ENCODE data around the gene SNN.

The SNN gene

DNA sequence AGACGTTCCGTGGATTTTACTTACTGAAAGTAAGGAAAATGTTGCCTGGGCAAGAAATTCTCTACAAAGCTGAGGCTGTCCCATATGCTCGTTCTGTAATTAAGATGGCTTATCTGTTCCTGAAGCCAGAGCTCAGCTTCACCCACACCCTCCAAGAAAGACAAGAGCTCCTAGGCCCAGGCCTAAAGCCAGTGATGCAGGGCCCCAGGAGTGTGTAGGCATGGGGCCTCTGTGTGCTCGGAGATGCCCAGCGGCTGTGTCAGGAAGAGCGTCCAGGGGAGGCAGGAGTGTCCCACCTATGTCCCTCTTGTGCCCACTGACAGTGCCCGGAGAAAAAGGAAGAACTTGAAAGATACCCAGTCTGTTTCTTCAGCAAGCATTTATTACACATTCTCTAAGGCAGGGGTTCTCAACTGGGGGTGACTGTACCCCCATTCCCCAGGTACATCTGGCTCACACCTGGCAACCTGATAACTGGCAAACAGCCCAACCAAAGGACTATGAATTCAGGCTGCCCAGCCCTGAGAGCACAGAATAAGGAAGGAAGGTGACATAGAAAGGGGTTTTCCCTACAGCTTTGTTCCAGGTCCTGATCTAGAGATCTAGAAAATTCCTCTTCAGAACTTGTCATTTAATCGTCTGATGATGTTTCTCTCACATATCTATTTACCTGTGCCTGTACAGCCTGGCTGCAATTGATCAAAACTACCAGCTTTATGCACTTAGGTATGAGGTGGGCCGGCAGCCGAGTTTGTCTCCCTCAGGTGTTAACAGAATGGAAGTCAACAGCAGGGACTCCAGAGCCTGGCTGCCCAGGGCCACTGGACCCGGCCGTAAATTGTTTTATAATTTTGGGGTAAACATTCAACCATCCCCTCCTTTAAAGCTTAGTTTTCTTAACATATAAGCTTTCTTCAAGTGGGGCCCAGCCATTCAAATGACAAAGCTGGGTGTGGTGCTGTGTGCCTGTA lies 12.0 kb downstream of the SNN start:
- no peak for DNase-seq (ENCODE audit: low read depth)

DNA sequence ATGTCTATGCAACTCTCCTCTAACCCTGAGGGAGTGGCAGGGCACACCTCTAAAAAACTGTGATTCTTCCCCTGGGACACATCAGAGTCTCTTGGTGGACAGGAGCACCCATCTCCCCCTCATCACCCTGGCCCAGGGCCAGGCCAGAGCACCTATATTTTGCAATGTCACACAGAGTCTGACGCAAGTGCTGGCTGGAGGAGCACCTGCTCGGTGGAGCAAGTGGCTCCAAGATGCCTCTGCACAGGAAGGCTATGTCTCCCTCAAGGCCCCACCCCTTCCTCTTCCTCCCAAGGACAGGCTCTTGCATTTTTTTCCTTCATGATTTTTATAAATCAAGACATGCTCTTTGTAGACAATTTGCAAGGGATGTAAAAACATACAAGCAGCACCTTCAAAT lies 13.3 kb downstream of the SNN start:
- DNase-seq (ENCODE audit: low read depth) = no peak

DNA sequence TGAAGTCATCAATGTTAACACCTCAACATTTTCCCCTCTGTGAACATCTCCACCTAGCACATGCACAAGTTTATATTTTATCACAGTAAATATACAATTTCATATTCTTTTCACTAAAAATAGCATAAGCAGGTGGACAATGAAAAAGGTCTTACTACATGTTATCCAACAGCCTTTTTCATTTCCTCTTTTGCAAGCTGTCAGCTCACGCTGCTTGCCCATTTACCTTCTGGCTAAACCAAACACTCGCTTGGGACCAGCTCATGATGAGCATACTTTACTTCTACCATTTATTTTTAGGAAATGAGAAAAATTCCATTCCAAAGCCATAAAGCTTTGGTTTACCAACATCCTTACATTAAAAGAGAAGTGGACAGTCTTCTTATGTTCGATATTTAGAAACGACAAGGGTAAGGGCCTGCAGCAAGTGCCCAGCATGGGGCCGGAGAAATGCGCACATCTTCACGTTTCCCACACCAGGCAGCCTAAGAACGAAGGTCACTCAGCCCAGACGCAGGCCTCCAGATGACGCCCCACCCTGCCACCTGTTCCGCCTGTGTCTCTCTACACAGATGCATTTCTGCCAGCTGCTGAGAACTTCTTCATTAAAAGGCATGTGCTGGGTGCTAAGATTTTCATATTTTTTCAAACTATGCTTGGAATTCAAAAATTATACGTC lies 13.9 kb downstream of the SNN start:
- DNase-seq (ENCODE audit: low read depth) = no peak

DNA sequence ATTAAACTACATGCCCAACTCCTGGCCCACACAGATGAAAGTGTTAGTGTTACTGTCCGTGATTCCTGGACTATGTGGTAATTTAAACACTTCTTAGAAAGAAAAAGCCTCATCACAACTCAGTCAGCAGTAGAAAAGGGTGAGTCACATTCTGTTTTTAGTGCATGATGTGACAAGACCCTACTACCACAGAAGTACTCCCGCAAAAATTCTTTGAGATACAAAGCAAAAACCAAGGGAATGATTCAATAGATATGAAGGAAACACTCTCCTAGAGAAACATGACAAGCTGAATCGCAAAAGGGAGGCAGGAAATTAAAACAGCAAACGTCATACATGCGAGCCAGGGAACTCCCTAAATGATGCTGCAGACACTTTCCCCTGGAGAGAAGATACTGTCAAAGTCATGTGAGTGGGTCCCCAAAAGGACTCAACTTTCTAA lies 14.4 kb downstream of the SNN start:
- no peak for DNase-seq (ENCODE audit: low read depth)

DNA sequence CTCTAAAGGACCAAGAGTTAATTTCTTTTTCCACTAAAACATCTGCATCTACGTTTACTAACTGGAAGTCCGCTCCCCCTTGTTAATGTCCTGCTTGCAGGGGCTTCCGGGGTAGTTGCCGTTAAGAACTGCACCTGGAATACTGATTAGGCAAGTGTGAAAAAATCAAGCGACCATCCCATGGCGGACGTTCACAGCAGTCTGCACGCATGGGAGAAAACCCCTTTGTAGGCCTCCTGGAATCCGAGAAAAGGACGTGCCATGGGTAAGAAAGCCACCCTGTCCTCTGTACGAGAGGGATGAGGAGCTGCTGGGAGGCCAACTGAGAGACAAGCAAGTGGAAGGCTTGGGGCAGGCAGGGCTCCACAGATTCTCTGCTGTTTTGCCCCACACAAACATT lies 14.9 kb downstream of the SNN start:
- DNase-seq (ENCODE audit: low read depth) = no peak

DNA sequence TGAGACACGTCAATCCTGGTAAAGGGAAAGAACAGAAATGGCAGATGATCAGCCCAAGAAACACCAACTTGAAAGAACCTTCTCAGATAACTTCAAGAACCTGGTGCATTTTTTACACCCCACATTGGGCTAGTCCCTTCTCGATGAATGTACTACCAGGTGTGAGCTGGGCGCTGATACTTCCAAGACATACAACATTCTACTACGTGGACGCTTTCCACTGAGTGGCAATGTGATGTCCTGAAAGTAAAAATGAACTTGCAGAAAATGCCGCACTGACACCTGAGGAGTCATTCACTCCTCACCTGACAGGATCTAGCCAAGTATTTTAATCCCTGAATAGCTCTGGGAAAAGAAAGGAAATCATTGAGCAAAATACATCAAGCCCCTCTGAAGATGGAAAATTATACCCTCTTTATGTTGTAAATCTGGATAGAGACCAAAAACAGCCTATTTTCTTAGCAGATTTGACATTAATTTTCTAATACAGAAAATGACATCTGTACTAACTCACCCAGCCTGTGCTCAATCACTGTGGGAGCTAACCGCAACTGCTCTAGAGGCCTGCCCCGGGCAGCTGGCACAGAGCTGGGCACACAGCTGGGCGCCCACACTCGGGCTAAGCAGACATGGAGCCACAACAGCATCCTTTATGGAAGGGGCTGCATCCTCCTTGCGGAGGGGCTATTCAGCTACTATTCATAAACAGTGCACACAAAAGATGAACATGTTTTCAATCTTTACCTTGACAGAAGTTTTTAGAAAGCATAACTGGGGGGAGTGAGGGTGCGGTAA lies 16.2 kb downstream of the SNN start:
- no peak for DNase-seq (ENCODE audit: low read depth)

DNA sequence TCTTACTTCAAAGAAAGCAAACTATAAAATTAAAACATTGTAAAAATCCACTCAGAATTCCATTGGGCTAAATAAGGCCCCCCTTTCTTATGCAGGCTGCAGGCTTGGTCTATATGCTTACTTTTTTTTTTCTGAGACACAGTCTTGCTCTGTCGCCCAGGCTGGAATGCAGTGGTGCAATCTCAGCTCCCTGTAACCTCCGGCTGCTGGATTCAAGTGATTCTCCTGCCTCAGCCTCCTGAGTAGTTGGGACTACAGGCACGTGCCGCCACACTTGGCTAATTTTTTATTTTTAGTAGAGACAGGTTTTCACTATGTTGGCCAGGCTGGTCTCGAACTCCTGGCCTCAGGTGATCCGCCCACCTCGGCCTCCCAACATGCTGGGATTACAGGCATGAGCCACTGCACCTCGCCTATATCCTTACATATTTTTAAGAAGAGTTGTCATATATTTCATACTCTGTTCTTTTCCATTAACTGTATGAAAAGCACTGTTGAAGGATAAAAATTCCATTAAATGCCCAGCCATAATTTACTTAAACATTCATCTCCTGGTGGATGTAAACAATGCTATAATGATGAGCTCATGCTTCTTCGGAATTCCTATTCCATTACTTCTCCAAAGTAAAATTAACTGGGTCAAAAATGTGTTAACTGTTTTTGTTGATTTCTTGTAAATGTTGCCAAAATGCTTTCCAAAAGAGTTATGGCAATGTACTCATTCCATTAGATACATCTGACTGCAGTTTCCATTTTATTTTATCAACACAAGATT lies 17.8 kb downstream of the SNN start:
- DNase-seq (ENCODE audit: low read depth) = no peak

DNA sequence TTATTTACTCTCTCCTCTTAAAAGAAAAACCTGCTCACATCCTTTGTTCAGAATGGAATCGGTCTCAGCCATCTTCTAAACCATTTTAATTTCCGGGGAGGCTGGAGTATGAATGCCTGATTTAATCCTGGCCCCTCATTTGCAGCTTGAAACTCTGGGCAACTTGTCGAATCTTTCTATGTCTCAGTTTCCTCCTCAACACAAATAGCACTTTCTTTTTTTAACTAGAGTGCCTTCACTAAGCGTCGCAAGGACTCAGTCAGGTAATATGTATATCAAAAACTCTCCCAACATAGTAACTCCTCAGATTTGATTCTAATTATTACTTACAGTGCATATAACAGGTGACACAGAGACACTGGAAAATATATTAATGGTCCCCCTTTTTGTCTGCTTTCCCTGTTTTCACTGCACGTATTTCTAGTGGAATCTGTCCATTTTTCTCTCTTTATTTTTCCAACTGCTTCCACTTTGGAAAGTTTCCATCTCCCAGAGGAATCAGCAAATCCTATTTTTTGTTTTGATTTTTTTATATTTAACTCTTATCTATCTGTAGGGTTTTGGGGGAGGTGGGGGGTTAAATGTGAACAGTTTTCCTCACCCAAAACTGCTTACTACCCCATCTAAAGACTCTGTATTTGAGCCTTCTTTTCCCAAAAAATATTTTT lies 18.6 kb downstream of the SNN start:
- no peak for DNase-seq (ENCODE audit: low read depth)

DNA sequence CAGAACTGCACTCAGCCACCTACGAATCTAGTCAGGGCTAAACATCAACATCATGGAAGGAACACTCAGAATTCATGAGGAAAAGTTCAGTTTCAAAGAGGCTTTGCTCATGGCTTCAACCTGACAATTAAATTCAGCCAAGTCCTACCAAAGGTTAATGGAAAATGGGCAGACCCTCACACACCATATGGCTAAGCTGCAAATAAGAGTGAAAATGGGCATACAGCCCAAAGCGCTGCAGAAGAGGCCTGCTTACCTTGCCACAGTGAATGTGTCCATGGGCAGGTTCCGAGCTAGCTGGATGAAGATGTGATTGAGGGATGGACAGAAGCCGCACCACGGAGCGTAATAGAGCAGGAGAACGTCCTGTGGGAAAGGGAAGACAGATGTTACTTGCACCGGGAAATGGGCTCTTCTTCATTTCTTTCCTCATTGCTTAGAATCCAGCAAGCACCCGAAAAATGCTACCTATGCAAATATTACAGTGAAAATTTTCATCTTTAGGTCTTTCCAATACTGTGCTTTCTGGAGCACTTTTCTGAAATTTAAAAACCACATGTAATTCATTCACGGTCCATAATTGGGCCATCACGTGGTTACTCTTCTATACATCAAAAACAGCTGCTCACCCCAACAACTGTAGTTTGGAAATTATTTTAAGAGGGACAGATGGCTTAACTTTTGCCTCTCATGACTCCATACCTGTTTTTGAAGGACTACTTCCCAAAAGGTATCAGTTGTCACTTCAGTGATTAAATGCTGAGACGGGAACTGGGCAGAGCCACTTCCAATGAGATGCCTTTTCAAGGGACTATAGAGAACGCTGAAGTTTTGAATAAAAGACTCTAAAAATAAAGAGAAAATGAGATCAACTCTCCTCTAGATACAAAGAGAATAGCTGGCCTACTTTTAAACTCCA lies 19.6 kb downstream of the SNN start:
- no peak for DNase-seq (ENCODE audit: low read depth)

DNA sequence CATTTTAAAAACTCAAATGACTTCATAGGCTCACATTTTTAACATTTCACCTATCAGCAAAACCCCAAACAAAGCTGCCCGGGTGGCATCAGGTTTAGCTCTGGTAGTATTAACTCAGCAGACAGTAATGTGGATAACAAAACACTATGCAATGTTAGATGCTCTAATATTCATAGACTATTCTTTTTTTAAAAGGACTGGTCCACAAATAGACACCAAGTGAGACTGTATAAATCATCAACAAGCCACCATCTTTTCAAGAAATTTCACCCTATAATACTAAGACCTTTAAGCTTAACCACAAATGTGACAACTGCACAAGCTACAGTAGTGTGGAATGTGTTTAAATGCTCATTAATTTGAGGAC lies 20.2 kb downstream of the SNN start:
- no peak for DNase-seq (ENCODE audit: low read depth)

DNA sequence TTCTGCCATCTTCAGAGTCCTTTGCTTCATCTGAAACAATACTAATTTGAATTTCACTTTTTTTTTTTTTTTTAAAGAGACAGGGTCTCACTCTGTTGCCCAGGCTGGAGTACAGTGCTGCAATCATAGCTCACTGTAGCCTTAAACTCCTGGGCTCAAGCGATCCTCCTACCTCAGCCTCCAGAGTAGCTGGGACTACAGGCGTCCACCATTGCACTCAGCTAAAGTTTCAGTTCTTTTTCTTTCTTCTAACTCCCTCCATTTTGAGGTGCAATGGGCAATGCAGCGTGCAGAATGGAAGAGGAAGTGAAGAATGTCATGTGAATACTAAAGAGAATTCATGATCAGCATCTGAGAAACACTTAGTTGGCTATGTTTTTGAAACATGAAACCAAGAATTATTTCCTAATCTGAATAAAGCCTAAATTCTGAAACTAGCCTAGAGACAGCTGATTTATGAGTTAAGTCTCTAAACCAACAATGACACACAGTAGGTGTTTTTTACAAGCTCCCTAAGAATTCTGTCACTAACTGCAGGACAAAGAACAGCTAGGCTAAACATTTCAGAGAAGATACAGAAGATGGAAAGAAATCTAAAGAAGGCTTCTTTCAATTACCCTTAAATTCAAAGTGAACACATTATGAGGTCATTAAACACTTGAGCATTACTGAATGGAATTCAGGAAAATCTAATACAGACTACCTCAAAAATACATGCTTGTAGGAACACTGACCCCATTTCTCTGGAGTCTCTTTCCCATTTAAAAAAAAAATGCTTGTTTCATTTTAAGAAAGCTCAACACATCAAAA lies 21.0 kb downstream of the SNN start:
- DNase-seq (ENCODE audit: low read depth) = no peak

DNA sequence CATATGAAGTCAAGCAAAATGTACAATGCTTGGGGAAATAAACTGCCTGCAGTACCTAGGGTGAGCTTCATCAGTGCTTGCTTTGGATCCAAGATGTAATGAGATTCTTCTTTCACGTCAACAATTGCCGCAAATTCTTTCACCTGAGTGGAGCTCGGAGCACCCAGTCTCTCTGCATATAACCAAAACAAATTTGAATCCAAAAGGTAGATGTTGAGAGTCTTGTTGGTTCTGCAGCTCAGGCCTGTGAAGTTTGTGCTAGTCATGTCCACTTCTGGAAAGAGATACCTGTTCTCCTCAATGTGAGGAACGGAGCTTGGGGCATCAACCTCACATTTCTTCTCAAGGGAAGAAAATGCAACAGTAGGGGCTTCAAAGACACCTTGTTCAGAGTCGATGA lies 23.0 kb downstream of the SNN start:
- DNase-seq (ENCODE audit: low read depth) = no peak

DNA sequence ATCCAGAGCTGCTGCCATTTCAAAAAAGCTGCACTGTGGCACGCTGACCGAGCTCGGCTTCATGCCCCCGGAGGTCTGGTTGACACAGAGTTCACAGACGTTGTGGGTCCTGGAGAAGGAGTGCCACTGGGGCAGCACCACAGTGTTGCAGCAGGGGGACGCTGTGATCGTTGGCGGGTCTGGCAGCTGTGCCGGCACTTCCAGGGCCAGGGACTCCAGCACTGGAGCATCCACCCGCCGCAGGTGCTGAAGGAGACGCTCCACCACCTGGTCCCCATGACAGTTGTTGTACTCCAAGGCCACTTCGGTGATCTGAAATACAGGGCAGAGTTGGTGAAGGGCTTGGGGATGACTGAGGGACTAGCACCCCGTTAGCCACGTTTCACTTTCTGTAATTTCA lies 23.5 kb downstream of the SNN start:
- DNase-seq (ENCODE audit: low read depth) = no peak

DNA sequence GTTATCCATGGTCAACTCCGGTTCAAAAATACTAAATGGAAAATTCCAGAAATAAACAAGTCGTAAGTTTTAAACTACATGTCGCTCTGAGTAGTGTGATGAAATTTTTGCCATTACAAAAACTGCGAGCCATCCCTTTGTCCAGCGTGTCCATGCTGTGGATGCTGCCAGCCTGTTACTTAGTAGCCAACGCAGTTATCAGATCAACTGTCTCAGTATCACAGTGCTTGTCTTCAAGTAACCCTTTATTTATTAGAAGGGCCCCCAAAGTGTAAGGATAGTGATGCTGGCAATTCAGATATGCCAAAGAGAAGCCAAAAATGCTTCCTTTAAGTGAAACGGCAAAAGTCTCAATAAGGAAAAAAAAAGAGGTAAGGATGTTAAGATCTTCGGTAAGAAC lies 23.9 kb downstream of the SNN start:
- no peak for DNase-seq (ENCODE audit: low read depth)

DNA sequence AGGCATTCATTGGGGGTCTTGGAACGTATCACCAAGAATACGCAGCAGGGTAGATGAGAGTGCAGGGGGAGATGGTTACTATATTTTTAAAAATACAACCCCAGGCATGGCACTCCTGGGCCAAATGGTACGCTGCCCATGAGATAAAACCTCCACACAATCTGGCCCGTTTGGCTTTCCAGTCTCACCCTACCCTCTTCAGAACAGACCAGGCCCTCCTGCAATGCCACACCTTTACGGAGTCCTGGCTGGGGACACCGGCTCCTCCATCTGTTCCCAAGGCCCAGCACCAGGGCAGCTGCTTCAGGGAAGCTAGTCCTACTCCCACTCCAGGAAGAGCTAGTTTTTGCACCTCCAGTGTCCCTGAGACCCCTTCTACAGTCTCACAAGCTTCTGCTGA lies 24.4 kb downstream of the SNN start:
- DNase-seq (ENCODE audit: low read depth) = no peak

DNA sequence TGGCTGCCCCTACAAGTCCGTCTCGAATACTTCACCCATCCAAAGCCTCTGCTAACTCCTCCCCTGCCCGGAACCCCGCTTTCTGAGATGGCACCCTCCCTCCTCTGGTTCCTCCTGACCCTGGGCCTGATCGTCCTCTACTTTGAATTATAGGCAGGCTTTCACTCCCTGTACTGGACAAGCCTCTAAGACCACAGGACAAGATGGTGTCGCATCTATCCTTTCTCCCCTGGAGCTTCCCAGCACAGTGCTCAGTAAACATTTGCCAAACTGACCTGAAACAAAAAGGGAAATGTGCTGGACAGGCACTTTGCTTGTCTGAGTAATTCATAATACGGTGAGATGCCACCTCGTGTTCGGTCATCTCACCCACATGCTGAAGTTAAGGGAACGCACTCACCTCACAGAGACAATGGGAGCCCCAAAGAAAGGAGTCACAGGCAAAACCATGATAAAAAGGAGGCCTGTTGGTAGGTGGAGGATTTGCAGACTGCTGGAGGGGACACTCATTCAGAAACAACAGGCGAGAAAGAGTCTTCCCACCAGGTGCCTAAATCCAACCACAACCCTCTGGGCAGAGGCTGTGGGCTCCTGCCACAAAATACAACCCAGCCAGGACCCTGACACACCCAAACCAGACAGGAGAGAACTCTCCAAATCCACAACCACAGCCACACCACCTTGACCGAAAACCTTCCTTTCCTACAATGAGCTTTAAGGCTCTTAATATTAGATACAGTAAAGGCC lies 28.2 kb downstream of the SNN start:
- no peak for DNase-seq (ENCODE audit: low read depth)

DNA sequence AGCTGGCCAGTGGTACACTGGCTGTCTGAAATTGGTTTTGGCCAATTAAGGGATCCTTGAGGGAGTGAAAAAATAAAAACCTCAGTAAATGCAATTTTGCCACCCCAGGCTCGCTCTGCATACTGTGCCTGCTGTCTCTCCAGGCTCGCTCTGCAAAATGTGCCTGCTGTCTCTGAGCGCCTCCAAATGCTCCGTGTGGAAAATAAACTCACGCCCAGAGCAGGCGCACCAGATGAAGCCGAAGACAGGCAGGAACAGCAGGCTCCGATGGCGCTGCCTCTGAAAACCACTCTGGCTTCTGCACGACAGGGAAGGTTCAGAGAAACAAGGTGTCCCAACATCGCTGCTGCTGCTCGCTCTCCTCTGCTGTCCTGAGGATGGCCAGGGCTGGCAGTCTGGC lies 29.1 kb downstream of the SNN start:
- DNase-seq (ENCODE audit: low read depth) = no peak

DNA sequence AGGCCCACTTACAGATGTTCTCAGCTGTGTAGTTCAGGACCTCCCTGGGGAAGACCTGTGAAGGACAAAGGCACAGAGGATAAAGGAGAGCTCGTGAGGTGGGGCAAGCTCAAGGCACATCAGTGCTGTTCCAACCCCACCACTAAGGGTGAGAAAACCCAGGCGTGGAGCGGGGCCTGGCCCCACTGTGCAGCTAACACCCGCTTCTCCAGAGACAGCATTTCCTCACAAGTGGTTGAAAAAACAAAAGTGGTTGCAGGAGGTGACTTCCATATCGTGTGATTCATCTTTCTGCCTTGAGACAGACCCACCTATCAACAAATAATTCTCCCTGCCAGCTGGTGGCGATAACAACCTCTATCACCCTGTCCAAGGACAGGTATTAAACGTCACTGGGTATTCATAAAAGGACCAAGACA lies 30.0 kb downstream of the SNN start:
- no peak for DNase-seq (ENCODE audit: low read depth)

Data from CMK (cell line).